Measurements from ENCODE around the gene PLOD1. TPM values are rescaled to one million over a fixed set of nuclear protein-coding genes. Genes with fewer than 3 reads are reported as not detected.
A peak's percentile ranks its signal among the peaks of the same experiment; 100 is the strongest.
"Not testable (repeated sequence)": the region's sequence is repeated elsewhere in the genome, so short reads cannot be mapped to it uniquely, and the experiment has no call there.

Gene PLOD1
- total and polyA plus RNA-seq, 10 of the 15 experiments (the other 5 are each of a cell fraction or from before 2014, with no cell fraction given) = 10.6 to 42.6 (median 29.3) TPM

DNA sequence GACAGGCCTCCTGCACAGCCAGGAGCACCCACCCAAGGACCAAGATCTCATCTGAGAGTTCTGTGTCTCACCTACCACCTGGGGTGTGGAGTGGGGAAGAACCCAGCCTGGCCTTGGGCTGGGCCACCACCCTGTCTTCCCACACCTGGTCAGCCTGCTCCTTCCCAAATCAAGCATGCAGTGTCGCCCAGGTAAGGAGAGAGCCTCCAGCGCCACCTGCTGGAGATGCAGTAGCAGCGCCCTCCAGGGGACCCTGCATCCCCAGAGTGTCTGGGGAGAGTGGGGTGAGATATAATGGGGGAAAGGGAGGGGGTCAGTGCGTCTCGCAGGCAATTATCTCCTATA, 40.6 kb upstream of the PLOD1 start (continued):
- TF ChIP-seq, protein P1, sequence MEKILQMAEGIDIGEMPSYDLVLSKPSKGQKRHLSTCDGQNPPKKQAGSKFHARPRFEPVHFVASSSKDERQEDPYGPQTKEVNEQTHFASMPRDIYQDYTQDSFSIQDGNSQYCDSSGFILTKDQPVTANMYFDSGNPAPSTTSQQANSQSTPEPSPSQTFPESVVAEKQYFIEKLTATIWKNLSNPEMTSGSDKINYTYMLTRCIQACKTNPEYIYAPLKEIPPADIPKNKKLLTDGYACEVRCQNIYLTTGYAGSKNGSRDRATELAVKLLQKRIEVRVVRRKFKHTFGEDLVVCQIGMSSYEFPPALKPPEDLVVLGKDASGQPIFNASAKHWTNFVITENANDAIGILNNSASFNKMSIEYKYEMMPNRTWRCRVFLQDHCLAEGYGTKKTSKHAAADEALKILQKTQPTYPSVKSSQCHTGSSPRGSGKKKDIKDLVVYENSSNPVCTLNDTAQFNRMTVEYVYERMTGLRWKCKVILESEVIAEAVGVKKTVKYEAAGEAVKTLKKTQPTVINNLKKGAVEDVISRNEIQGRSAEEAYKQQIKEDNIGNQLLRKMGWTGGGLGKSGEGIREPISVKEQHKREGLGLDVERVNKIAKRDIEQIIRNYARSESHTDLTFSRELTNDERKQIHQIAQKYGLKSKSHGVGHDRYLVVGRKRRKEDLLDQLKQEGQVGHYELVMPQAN (conservative IDR thresholded peaks at IDR 0.05) = no peak
- TF ChIP-seq LARP7 (IDR thresholded peaks at IDR 0.05) = peak; percentile 46; the same call in 1 of the 2 replicates
- TF ChIP-seq POU2F2 (IDR thresholded peaks at IDR 0.05; ENCODE audit: borderline replicate concordance, low read depth, low read length) = 0 out of 3 replicates have a peak, but pooled peaks have one; percentile 22
- TF ChIP-seq, protein P2, sequence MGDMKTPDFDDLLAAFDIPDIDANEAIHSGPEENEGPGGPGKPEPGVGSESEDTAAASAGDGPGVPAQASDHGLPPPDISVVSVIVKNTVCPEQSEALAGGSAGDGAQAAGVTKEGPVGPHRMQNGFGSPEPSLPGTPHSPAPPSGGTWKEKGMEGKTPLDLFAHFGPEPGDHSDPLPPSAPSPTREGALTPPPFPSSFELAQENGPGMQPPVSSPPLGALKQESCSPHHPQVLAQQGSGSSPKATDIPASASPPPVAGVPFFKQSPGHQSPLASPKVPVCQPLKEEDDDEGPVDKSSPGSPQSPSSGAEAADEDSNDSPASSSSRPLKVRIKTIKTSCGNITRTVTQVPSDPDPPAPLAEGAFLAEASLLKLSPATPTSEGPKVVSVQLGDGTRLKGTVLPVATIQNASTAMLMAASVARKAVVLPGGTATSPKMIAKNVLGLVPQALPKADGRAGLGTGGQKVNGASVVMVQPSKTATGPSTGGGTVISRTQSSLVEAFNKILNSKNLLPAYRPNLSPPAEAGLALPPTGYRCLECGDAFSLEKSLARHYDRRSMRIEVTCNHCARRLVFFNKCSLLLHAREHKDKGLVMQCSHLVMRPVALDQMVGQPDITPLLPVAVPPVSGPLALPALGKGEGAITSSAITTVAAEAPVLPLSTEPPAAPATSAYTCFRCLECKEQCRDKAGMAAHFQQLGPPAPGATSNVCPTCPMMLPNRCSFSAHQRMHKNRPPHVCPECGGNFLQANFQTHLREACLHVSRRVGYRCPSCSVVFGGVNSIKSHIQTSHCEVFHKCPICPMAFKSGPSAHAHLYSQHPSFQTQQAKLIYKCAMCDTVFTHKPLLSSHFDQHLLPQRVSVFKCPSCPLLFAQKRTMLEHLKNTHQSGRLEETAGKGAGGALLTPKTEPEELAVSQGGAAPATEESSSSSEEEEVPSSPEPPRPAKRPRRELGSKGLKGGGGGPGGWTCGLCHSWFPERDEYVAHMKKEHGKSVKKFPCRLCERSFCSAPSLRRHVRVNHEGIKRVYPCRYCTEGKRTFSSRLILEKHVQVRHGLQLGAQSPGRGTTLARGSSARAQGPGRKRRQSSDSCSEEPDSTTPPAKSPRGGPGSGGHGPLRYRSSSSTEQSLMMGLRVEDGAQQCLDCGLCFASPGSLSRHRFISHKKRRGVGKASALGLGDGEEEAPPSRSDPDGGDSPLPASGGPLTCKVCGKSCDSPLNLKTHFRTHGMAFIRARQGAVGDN (IDR thresholded peaks at IDR 0.05) = no peak
- TF ChIP-seq IRF4 (IDR thresholded peaks at IDR 0.05; ENCODE audit: low read depth, low read length) = no peak
- no peak for TF ChIP-seq SUPT20H (IDR thresholded peaks at IDR 0.05; ENCODE audit: borderline replicate concordance, control insufficient read depth, low read depth, low read length)
- no peak for TF ChIP-seq PML (IDR thresholded peaks at IDR 0.05; ENCODE audit: low read length)
- no peak for TF ChIP-seq EP300 (IDR thresholded peaks at IDR 0.05; ENCODE audit: borderline replicate concordance in 1 of 2, control insufficient read depth in 1 of 2, low read depth in 2 of 2, low read length in 2 of 2)
- TF ChIP-seq, protein P3, sequence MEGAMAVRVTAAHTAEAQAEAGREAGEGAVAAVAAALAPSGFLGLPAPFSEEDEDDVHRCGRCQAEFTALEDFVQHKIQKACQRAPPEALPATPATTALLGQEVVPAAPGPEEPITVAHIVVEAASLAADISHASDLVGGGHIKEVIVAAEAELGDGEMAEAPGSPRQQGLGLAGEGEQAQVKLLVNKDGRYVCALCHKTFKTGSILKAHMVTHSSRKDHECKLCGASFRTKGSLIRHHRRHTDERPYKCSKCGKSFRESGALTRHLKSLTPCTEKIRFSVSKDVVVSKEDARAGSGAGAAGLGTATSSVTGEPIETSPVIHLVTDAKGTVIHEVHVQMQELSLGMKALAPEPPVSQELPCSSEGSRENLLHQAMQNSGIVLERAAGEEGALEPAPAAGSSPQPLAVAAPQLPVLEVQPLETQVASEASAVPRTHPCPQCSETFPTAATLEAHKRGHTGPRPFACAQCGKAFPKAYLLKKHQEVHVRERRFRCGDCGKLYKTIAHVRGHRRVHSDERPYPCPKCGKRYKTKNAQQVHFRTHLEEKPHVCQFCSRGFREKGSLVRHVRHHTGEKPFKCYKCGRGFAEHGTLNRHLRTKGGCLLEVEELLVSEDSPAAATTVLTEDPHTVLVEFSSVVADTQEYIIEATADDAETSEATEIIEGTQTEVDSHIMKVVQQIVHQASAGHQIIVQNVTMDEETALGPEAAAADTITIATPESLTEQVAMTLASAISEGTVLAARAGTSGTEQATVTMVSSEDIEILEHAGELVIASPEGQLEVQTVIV (IDR thresholded peaks at IDR 0.05; ENCODE audit: borderline replicate concordance, partially characterized antibody) = no peak

GRCh38 chr1:11894501-11894900, 40.0 kb upstream of the PLOD1 start:
- in situ Hi-C loops (cut with MboI) = not testable (repeated sequence)
- intact Hi-C loops (cut with micrococcal nuclease; ENCODE audit: unreplicated experiment) = loop anchor here (1.0 to 5.0 kb wide), 3 partner anchors 29 to 107 kb away; no protein-coding TSS in a partner anchor

More at GRCh38 chr1:11894501-11894900, 40.0 kb upstream of the PLOD1 start:
- ATAC-seq; H3K27me3 ChIP-seq (replicated peaks in 1 of 2; ENCODE audit: control insufficient read depth in 2 of 2, insufficient read depth in 2 of 2, low read length in 1 of 2); H4K20me1 ChIP-seq (ENCODE audit: control insufficient read depth, insufficient read depth); BruUV-seq (replicated peaks); FAIRE-seq; H3K4me1 ChIP-seq (ENCODE audit: control insufficient read depth, insufficient read depth, low read length); H3K4me2 ChIP-seq (ENCODE audit: control insufficient read depth, insufficient read depth); H2AFZ ChIP-seq (ENCODE audit: control insufficient read depth, low read depth, low read length); H3K4me3 ChIP-seq; H3K79me2 ChIP-seq (ENCODE audit: control insufficient read depth, insufficient read depth, low read length); H3K9ac ChIP-seq (ENCODE audit: control insufficient read depth, insufficient read depth, low read length); POLR2A ChIA-PET; H3K36me3 ChIP-seq (ENCODE audit: control insufficient read depth in 2 of 2, insufficient read depth in 2 of 2, low read length in 1 of 2); H3K27ac ChIP-seq (ENCODE audit: control insufficient read depth, insufficient read depth); DNase-seq (ENCODE audit: low read depth, low spot score); SMC1A ChIA-PET (ENCODE audit: uncharacterized antibody, unreplicated experiment); H3K9me3 ChIP-seq (replicated peaks; ENCODE audit: control insufficient read depth, insufficient read depth, low read length): not testable (repeated sequence)
- RAD21 ChIA-PET (ENCODE audit: unreplicated experiment) = interaction anchor here (1.1 kb wide), 1 partner anchor 113 kb away, joined by 3 read pairs; no protein-coding TSS in a partner anchor
- WGBS (ENCODE audit: insufficient coverage, insufficient replicate concordance, low lambda C conversion rate, missing lambda C conversion rate) = 0% methylated on average over 1 of the region's 1 CpG
- CTCF ChIA-PET = interaction anchor here (1.0 kb wide), 1 partner anchor 73 kb away, joined by 3 read pairs; no protein-coding TSS in a partner anchor

Data from GM12878 (cell line).